ENCODE results near the gene ZNF648. TPM values are rescaled to one million over a fixed set of nuclear protein-coding genes. Genes with fewer than 3 reads are reported as not detected.
"Not testable (repeated sequence)": the region's sequence is repeated elsewhere in the genome, so short reads cannot be mapped to it uniquely, and the experiment has no call there.

Gene ZNF648
- total and polyA plus RNA-seq, 8 donors = 0.06 to 0.18 (median 0.09) TPM; not detected in 1

- no peak overlapping the region for H3K4me3 ChIP-seq
- DNase-seq (no peak), ATAC-seq (no peak)
- H3K27ac ChIP-seq = no peak overlapping the region
- intact Hi-C loops (cut with DNase I) = no loop called here
- no peaks in the 10 kb centered on the region for H3K4me1 ChIP-seq
- H3K36me3 ChIP-seq = no peaks in the 10 kb centered on the region
- no peak for TF ChIP-seq CTCF (IDR thresholded peaks at IDR 0.05)
- H3K9me3 ChIP-seq = peaks cover 0 to 8% of the 10 kb centered on the region in 2 donors
- no peaks in the 10 kb centered on the region for H3K27me3 ChIP-seq
Observed at GRCh38 chr1:182015360-182015759, 46.2 kb downstream of the ZNF648 start.

GRCh38 chr1:182010800-182011370, 50.6 kb downstream of the ZNF648 start:
- DNase-seq; H3K4me3 ChIP-seq; H3K27me3 ChIP-seq; H3K9me3 ChIP-seq; intact Hi-C loops (cut with DNase I); H3K4me1 ChIP-seq; H3K27ac ChIP-seq; H3K36me3 ChIP-seq; ATAC-seq: not testable (repeated sequence)

- H3K4me3 ChIP-seq; DNase-seq; H3K27me3 ChIP-seq; H3K9me3 ChIP-seq; H3K4me1 ChIP-seq; H3K36me3 ChIP-seq; ATAC-seq; H3K27ac ChIP-seq; intact Hi-C loops (cut with DNase I): not testable (repeated sequence)
Observed at GRCh38 chr1:182005398-182005797, 56.1 kb downstream of the ZNF648 start.

GRCh38 chr1:182004601-182005000, 56.9 kb downstream of the ZNF648 start:
- intact Hi-C loops (cut with DNase I) = no loop called here
- H3K4me1 ChIP-seq = no peaks in the 10 kb centered on the region
- H3K27me3 ChIP-seq = no peaks in the 10 kb centered on the region
- no peak overlapping the region for H3K27ac ChIP-seq
- ATAC-seq = no peak
- H3K9me3 ChIP-seq = no peaks in the 10 kb centered on the region
- no peak overlapping the region for H3K4me3 ChIP-seq
- no peaks in the 10 kb centered on the region for H3K36me3 ChIP-seq
- DNase-seq = no peak
- no peak for TF ChIP-seq CTCF (IDR thresholded peaks at IDR 0.05)

Measured in left lung (tissue), 10 donors.